HL-60 (cell line): ENCODE measurements around the gene PFN4.
A peak's percentile ranks its signal among the peaks of the same experiment; 100 is the strongest.

ENCODE experiments used
- DNase-seq, 2 experiments: peaks; one replicate each; pipeline ENCODE4 v3.0.0-alpha.2; 2010 to 2020; ENCODE audit warnings: low read depth in 1 of 2, low spot score in 1 of 2
- H3K27ac ChIP-seq: fragments of 250-450 bp; sonication (Bioruptor Pico); replicated peaks from 2 replicates; pipeline ENCODE4 v1.5.1; 2020; ENCODE audit warnings: mild to moderate bottlenecking, moderate library complexity
- H3K27me3 ChIP-seq: fragments of 250-450 bp; sonication (Bioruptor Pico); 2 replicates; pipeline ENCODE4 v1.5.1; 2021; ENCODE audit warnings: mild to moderate bottlenecking, moderate library complexity; ENCODE audit not compliant: insufficient read depth, poor library complexity, severe bottlenecking
- H3K4me3 ChIP-seq: replicated peaks from 2 replicates; pipeline ENCODE4 v1.5.1; 2011; ENCODE audit warnings: mild to moderate bottlenecking, control low read depth, low read length; ENCODE audit not compliant: insufficient read depth
- CTCF ChIP-seq: IDR thresholded peaks from one replicate; pipeline ENCODE4 v1.5.1; 2011; ENCODE audit warnings: low read length, control low read depth, inconsistent platforms; ENCODE audit not compliant: insufficient read depth
- GABPA ChIP-seq: IDR thresholded peaks from 2 replicates; pipeline ENCODE4 v1.6.1; 2012; ENCODE audit warnings: low read depth
- POLR2AphosphoS5 ChIP-seq: IDR thresholded peaks from 2 replicates; pipeline ENCODE4 v1.6.1; 2012; ENCODE audit warnings: low read depth
- REST ChIP-seq: IDR thresholded peaks from 2 replicates; pipeline ENCODE4 v1.6.1; 2012; ENCODE audit warnings: low read depth; ENCODE audit not compliant: insufficient replicate concordance
- SPI1 ChIP-seq: IDR thresholded peaks from 2 replicates; pipeline ENCODE4 v1.6.1; 2012; ENCODE audit warnings: low read depth, mild to moderate bottlenecking, borderline replicate concordance

PFN4 gene

DNA sequence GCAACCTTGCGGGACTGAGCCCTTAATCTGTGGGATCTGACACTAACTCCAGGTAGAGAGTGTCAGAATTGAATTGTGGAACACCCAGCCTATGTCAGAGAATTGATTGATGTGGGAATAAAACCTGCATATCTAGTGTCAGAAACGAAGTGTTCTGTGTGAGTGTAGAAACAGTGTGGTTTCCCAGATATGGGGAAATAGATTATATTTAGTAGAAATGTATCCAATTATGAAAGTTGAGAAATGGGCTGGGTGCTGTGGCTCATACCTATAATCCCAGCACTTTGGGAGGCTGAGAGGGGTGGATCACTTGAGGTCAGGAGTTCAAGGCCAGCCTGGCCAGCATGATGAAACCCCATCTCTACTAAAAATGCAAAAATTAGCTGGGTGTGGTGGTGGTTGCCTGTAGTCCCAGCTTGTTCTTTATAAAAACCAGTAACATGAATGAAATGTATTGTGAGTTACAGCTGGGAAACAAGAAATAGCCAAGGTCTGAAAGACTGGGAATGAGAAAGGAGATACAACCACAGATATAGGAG lies 34.2 kb downstream of the PFN4 start:
- peak in 1 of 2 experiments; percentile 23 for DNase-seq
- TF ChIP-seq POLR2AphosphoS5 (no peak), SPI1 (no peak), REST (no peak), GABPA (no peak), CTCF (no peak)
- Histone ChIP-seq H3K27me3 (no peaks in the 10 kb centered on the region), H3K27ac (no peak overlapping the region), H3K4me3 (no peak overlapping the region)

DNA sequence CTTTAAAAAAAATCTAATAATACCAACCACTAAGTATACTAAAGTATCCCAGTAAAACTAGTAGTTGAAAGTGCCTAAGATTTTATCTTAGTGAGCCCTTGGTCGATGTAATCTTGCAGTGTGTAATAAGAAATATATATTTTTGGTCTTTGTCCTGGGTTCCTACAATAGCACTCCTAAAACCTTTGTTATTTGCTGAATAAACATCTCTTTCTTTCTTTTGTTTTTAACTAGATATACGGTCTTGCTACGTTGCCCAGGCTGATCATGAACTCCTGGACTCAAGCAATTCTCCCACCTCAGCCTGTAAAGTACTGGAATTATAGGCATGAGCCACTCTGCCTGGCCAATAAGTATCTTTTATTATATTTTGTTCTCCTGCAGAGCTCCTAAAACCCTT lies 36.1 kb downstream of the PFN4 start:
- H3K27me3 ChIP-seq: no peaks in the 10 kb centered on the region
- TF ChIP-seq POLR2AphosphoS5 (no peak), GABPA (no peak), CTCF (no peak), REST (no peak), SPI1 (no peak)
- no peak overlapping the region for H3K4me3 ChIP-seq
- no peak overlapping the region for H3K27ac ChIP-seq
- DNase-seq: no peak

GRCh38 chr2:24086241-24086640 lies 36.9 kb downstream of the PFN4 start:
- no peak for DNase-seq
- Histone ChIP-seq H3K4me3 (no peak overlapping the region), H3K27me3 (no peaks in the 10 kb centered on the region), H3K27ac (no peak overlapping the region)
- no peak for TF ChIP-seq REST

DNA sequence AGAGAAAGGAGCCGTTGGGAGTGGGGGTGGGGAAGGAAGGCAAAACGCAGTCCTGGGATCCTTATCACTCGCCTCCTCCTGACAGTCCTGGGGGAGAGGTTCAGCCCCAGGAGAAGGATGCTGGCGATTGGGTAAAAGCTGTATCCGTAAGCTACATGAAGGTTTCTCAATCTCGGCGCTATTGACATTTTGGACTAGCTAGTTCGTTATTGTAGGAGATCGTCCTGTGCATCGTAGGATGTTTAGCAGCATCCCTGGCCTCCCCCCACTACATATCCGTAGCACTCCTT lies 38.0 kb downstream of the PFN4 start:
- DNase-seq: no peak
- Histone ChIP-seq H3K27ac (no peak overlapping the region), H3K27me3 (no peaks in the 10 kb centered on the region), H3K4me3 (no peak overlapping the region)
- TF ChIP-seq GABPA (no peak), SPI1 (no peak), POLR2AphosphoS5 (no peak), REST (no peak), CTCF (no peak)
